ENCODE measurements around the gene ACSM2B. TPM values are rescaled to one million over a fixed set of nuclear protein-coding genes. Genes with fewer than 3 reads are reported as not detected.

ACSM2B gene
- total RNA-seq, 1 experiment from 2014 or later: not detected

- intact Hi-C loops (cut with micrococcal nuclease; ENCODE audit: unreplicated experiment): no loop called here
- CTCF ChIA-PET: no interaction called here
Observed at GRCh38 chr16:20620003-20620402, 43.8 kb upstream of the ACSM2B start.

GRCh38 chr16:20617271-20617670 lies 41.1 kb upstream of the ACSM2B start:
- Histone ChIP-seq H3K9me3 (ENCODE audit: low read depth, low read length, poor library complexity, severe bottlenecking) (no peaks in the 10 kb centered on the region), H3K4me1 (ENCODE audit: insufficient read depth, low read length, poor library complexity, severe bottlenecking) (no peaks in the 10 kb centered on the region), H3K4me3 (ENCODE audit: low read depth, low read length, poor library complexity, severe bottlenecking) (no peak overlapping the region), H3K36me3 (ENCODE audit: insufficient read depth, low read length, poor library complexity, severe bottlenecking) (no peaks in the 10 kb centered on the region), H3K27me3 (replicated peaks; ENCODE audit: insufficient read depth, low read depth, low read length, poor library complexity) (peaks cover 9% of the 10 kb centered on the region), H3K27ac (ENCODE audit: low read depth, low read length, poor library complexity, severe bottlenecking) (no peak overlapping the region)
- no peak for TF ChIP-seq EZH2 (IDR thresholded peaks at IDR 0.05; ENCODE audit: borderline replicate concordance, low read depth, low read length, poor library complexity, severe bottlenecking)
- TF ChIP-seq, protein P1, sequence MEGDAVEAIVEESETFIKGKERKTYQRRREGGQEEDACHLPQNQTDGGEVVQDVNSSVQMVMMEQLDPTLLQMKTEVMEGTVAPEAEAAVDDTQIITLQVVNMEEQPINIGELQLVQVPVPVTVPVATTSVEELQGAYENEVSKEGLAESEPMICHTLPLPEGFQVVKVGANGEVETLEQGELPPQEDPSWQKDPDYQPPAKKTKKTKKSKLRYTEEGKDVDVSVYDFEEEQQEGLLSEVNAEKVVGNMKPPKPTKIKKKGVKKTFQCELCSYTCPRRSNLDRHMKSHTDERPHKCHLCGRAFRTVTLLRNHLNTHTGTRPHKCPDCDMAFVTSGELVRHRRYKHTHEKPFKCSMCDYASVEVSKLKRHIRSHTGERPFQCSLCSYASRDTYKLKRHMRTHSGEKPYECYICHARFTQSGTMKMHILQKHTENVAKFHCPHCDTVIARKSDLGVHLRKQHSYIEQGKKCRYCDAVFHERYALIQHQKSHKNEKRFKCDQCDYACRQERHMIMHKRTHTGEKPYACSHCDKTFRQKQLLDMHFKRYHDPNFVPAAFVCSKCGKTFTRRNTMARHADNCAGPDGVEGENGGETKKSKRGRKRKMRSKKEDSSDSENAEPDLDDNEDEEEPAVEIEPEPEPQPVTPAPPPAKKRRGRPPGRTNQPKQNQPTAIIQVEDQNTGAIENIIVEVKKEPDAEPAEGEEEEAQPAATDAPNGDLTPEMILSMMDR (conservative IDR thresholded peaks at IDR 0.05; ENCODE audit: low read depth, low read length): no peak
- BruUV-seq (replicated peaks): no TSS peak
- intact Hi-C loops (cut with micrococcal nuclease; ENCODE audit: unreplicated experiment): no loop called here
- ChIA-PET CTCF (no interaction called here), POLR2A (ENCODE audit: low non-redundant PET) (no interaction called here)
- no peak for DNase-seq (ENCODE audit: low spot score)

More at GRCh38 chr16:20620003-20620402, 43.8 kb upstream of the ACSM2B start:
- H3K27me3 ChIP-seq (replicated peaks; ENCODE audit: insufficient read depth, low read depth, low read length, poor library complexity): peaks cover 9% of the 10 kb centered on the region
- no peak overlapping the region for H3K4me3 ChIP-seq (ENCODE audit: low read depth, low read length, poor library complexity, severe bottlenecking)
- no peaks in the 10 kb centered on the region for H3K9me3 ChIP-seq (ENCODE audit: low read depth, low read length, poor library complexity, severe bottlenecking)
- TF ChIP-seq EZH2 (IDR thresholded peaks at IDR 0.05; ENCODE audit: borderline replicate concordance, low read depth, low read length, poor library complexity, severe bottlenecking): no peak
- TF ChIP-seq, protein P1 (conservative IDR thresholded peaks at IDR 0.05; ENCODE audit: low read depth, low read length): no peak
- no peaks in the 10 kb centered on the region for H3K36me3 ChIP-seq (ENCODE audit: insufficient read depth, low read length, poor library complexity, severe bottlenecking)
- BruUV-seq (replicated peaks): no TSS peak
- no peak for DNase-seq (ENCODE audit: low spot score)
- POLR2A ChIA-PET (ENCODE audit: low non-redundant PET): no interaction called here
- no peak overlapping the region for H3K27ac ChIP-seq (ENCODE audit: low read depth, low read length, poor library complexity, severe bottlenecking)
- no peaks in the 10 kb centered on the region for H3K4me1 ChIP-seq (ENCODE audit: insufficient read depth, low read length, poor library complexity, severe bottlenecking)

DNA sequence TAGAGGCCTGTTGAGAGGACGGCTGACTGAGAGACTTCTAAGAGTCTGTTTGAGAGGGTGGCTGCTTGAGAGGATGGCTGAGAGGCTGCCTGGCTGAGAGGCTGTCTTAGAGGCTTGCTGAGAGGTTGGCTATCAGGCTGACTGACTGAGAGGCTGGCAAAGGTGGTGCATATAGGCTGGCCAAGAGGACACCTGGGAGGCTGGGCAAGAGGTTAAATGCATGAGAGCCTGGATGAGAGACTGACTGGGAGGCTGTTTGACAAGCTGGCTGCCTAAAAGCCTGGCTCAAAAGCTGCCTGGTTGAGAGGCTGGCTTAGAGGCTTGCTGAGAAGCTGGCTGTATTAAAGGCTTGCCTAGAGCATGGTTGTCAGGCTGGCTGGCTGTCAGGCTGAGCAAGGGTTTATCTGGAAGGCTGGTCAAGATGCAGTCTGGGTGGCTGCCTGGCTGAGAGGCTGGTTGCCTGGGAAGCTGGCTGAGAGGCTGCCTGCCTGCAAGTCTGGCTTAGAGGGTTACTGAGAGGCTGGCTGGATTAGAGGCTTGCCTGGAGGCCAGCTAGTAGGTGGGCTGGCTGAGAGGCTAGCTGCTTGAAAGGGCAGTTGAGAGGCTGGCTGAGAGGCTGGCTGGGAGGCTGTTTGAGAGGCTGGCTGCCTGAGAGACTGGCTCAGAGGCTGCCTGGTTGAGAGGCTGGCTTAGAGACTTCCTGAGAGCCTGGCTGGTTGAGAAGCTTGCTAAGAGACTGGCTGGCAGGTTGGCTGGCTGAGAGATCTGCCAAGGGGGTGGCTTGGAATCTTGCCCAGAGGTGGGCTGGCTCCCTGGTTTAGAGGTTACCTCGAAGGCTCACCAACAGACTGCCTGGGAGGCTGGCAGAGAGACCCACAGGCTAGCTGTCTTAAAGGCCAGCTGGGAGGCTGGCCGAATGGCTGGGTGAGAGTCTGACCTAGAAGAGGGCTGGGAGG lies 38.3 kb upstream of the ACSM2B start:
- Histone ChIP-seq H3K27me3 (replicated peaks; ENCODE audit: insufficient read depth, low read depth, low read length, poor library complexity) (peaks cover 9% of the 10 kb centered on the region), H3K27ac (ENCODE audit: low read depth, low read length, poor library complexity, severe bottlenecking) (no peak overlapping the region), H3K4me3 (ENCODE audit: low read depth, low read length, poor library complexity, severe bottlenecking) (no peak overlapping the region), H3K4me1 (ENCODE audit: insufficient read depth, low read length, poor library complexity, severe bottlenecking) (no peaks in the 10 kb centered on the region), H3K36me3 (ENCODE audit: insufficient read depth, low read length, poor library complexity, severe bottlenecking) (no peaks in the 10 kb centered on the region), H3K9me3 (ENCODE audit: low read depth, low read length, poor library complexity, severe bottlenecking) (no peaks in the 10 kb centered on the region)
- DNase-seq (ENCODE audit: low spot score): no peak
- BruUV-seq (replicated peaks): no TSS peak
- ChIA-PET POLR2A (ENCODE audit: low non-redundant PET) (no interaction called here), CTCF (no interaction called here)
- intact Hi-C loops (cut with micrococcal nuclease; ENCODE audit: unreplicated experiment): no loop called here
- TF ChIP-seq EZH2 (IDR thresholded peaks at IDR 0.05; ENCODE audit: borderline replicate concordance, low read depth, low read length, poor library complexity, severe bottlenecking): no peak
- TF ChIP-seq, protein P1 (conservative IDR thresholded peaks at IDR 0.05; ENCODE audit: low read depth, low read length): no peak
